Thymus (tissue), 11 donors: ENCODE results near the gene FAM149A. TPM values are rescaled to one million over a fixed set of nuclear protein-coding genes. Genes with fewer than 3 reads are reported as not detected.

Experiments
- DNase-seq, 9 donors: peaks; one replicate each; pipeline ENCODE4 v3.0.0-alpha.2; 2013; ENCODE audit warnings: low spot score in 9 of 9, low read depth in 6 of 9, missing footprints in 1 of 9
- H3K27ac ChIP-seq, 2 donors: one replicate each; pipeline ENCODE4 v1.5.1; 2013; ENCODE audit warnings: control low read depth in 1 of 2, low read depth in 1 of 2, low read length in 1 of 2, mild to moderate bottlenecking in 1 of 2, moderate library complexity in 1 of 2
- H3K27me3 ChIP-seq, 2 donors: one replicate each; pipeline ENCODE4 v1.5.1; 2013; ENCODE audit warnings: low read length in 1 of 2; ENCODE audit not compliant: control insufficient read depth in 2 of 2, insufficient read depth in 1 of 2
- H3K36me3 ChIP-seq, 2 donors: one replicate each; pipeline ENCODE4 v1.5.1; 2013; ENCODE audit warnings: low read length in 1 of 2, mild to moderate bottlenecking in 1 of 2, moderate library complexity in 1 of 2; ENCODE audit not compliant: control insufficient read depth in 2 of 2, insufficient read depth in 2 of 2
- H3K4me1 ChIP-seq, 2 donors: one replicate each; pipeline ENCODE4 v1.5.1; 2013; ENCODE audit warnings: low read length in 2 of 2; ENCODE audit not compliant: control insufficient read depth in 2 of 2, insufficient read depth in 2 of 2
- H3K4me3 ChIP-seq, 2 donors: one replicate each; pipeline ENCODE4 v1.5.1; 2013; ENCODE audit warnings: low read length in 2 of 2, control low read depth in 1 of 2, mild to moderate bottlenecking in 1 of 2
- H3K9me3 ChIP-seq, 2 donors: one replicate each; pipeline ENCODE4 v1.5.1; 2013; ENCODE audit warnings: low read length in 1 of 2, mild to moderate bottlenecking in 1 of 2; ENCODE audit not compliant: control insufficient read depth in 2 of 2, insufficient read depth in 1 of 2
- WGBS: extraction: QIAGEN DNeasy Blood & Tissue Kit; methylation state at CpG from one replicate; pipeline ENCODE4 v1.1.7; 2013; 5-methylcytosine and 5-hydroxymethylcytosine counted together
- polyA plus RNA-seq: library from polyadenylated mRNA; stranded (reverse); fragments of 200-250 nt; gene quantifications from one replicate; pipeline ENCODE4 v1.2.3, GENCODE V29; 2013
- total RNA-seq: library from RNA; stranded (reverse); fragments of 120-200 nt; gene quantifications from one replicate; pipeline ENCODE4 v1.2.4, GENCODE V29; 2013
- donor health status: healthy.

The FAM149A gene
- total and polyA plus RNA-seq, 2 donors = 1.9 to 3.8 TPM

GRCh38 chr4:186144946-186145569, 40.6 kb downstream of the FAM149A start:
- no peak for DNase-seq
- H3K27me3 ChIP-seq = peaks cover 32 to 64% of the 10 kb centered on the region in 2 donors
- WGBS = 2% methylated on average over 52 of the region's 54 CpGs
- no peak overlapping the region for H3K27ac ChIP-seq
- H3K36me3 ChIP-seq = no peaks in the 10 kb centered on the region
- peak overlapping the region in 1 of 2 donors; percentile 40 for H3K4me3 ChIP-seq
- peaks cover 0 to 2% of the 10 kb centered on the region in 2 donors for H3K4me1 ChIP-seq
- peaks cover 0 to 4% of the 10 kb centered on the region in 2 donors for H3K9me3 ChIP-seq

GRCh38 chr4:186146458-186146857, 42.0 kb downstream of the FAM149A start:
- 58% methylated on average over 9 of the region's 9 CpGs for WGBS
- Histone ChIP-seq H3K27ac (no peak overlapping the region), H3K4me1 (peaks cover 0 to 2% of the 10 kb centered on the region in 2 donors), H3K4me3 (no peak overlapping the region), H3K9me3 (peaks cover 0 to 4% of the 10 kb centered on the region in 2 donors), H3K36me3 (no peaks in the 10 kb centered on the region), H3K27me3 (peaks cover 32 to 66% of the 10 kb centered on the region in 2 donors)
- no peak for DNase-seq

DNA sequence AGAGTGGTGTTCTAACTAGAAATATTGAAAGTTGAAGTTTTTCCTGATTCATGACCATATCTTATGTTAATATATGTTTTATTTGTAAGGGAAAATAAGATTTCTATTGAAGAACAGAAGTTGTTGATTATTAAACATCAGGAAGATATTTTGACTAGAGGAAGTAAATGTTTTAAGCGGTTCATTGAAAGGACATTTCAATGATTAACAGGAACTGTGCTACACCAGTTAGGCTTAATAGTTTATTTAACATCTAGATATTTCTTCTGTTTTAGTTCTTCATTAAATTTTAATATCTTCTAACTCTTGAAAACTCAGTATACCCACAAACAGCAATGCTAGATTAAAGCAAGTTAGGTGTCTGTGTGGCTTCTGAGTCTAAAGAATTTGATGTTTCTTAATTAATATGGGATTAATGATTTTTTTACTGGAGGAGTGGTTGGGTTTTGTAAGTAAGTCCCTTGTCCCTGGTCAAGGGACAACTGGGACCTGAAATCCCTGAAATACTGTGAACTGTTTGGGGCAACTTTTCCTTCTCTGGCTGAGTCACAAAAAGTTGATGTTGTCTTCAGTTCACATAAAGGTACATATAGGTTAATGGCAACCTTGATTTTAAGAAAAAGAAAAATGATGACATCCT, 44.0 kb downstream of the FAM149A start:
- no peak for DNase-seq
- peaks cover 27 to 48% of the 10 kb centered on the region in 2 donors for H3K27me3 ChIP-seq
- no peak overlapping the region for H3K27ac ChIP-seq
- H3K4me3 ChIP-seq = no peak overlapping the region
- H3K9me3 ChIP-seq = peaks cover 0 to 4% of the 10 kb centered on the region in 2 donors
- H3K4me1 ChIP-seq = peaks cover 0 to 2% of the 10 kb centered on the region in 2 donors
- 97% methylated on average over 1 of the region's 1 CpG for WGBS
- no peaks in the 10 kb centered on the region for H3K36me3 ChIP-seq

DNA sequence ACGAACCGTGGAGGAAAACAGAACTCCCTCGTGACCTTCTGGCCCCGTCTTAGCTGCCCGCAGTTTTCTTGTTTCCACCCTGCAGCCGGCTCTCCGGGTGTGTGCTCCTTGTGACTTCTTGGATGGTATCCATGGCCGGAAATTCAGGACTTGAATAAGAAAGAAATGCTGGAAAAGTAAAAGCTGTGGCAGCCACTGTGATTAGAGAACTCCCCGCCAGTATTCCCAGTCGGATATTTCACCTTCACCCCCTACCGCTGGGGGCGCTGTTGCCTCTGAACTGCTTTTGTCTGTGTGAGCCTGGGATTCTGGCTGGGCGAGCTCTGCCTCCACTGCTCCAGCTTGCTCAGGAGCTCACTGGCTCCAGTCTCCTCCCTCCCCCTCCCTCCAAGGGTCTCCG, 45.4 kb downstream of the FAM149A start:
- Histone ChIP-seq H3K27ac (no peak overlapping the region), H3K27me3 (peaks cover 14 to 37% of the 10 kb centered on the region in 2 donors), H3K4me3 (no peak overlapping the region), H3K9me3 (no peaks in the 10 kb centered on the region), H3K4me1 (peaks cover 0 to 2% of the 10 kb centered on the region in 2 donors), H3K36me3 (no peaks in the 10 kb centered on the region)
- DNase-seq = peak in 1 of 9 donors; percentile 16
- WGBS = 75% methylated on average over 14 of the region's 14 CpGs

DNA sequence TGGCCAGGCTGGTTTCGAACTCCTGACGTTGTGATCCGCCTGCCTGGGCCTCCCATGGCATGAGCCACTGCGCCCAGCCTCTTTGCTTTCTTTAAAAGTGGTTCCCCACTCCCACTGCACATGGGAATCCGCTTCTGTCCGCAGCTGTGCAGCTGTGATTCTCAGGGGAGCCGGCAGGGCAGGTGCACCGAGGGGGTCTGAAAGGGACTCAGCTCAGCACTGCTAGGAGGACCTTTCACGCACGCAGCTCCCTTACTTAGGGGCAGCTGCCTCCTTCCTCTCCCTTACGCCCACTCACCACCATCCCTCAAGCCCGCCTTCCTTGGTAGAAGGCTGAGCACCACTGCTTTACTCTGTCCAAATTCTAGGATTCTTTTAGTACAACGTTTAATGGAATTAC, 46.4 kb downstream of the FAM149A start:
- H3K27me3 ChIP-seq = peaks cover 7 to 26% of the 10 kb centered on the region in 2 donors
- DNase-seq = no peak
- H3K9me3 ChIP-seq = no peaks in the 10 kb centered on the region
- H3K4me3 ChIP-seq = no peak overlapping the region
- H3K4me1 ChIP-seq = no peaks in the 10 kb centered on the region
- no peaks in the 10 kb centered on the region for H3K36me3 ChIP-seq
- no peak overlapping the region for H3K27ac ChIP-seq
- WGBS = 95% methylated on average over 13 of the region's 13 CpGs

GRCh38 chr4:186151499-186151898, 47.0 kb downstream of the FAM149A start:
- Histone ChIP-seq H3K27ac (no peak overlapping the region), H3K27me3 (peaks cover 2 to 21% of the 10 kb centered on the region in 2 donors), H3K36me3 (no peaks in the 10 kb centered on the region), H3K4me1 (no peaks in the 10 kb centered on the region), H3K4me3 (no peak overlapping the region), H3K9me3 (no peaks in the 10 kb centered on the region)
- WGBS = 95% methylated on average over 7 of the region's 7 CpGs
- DNase-seq = no peak

DNA sequence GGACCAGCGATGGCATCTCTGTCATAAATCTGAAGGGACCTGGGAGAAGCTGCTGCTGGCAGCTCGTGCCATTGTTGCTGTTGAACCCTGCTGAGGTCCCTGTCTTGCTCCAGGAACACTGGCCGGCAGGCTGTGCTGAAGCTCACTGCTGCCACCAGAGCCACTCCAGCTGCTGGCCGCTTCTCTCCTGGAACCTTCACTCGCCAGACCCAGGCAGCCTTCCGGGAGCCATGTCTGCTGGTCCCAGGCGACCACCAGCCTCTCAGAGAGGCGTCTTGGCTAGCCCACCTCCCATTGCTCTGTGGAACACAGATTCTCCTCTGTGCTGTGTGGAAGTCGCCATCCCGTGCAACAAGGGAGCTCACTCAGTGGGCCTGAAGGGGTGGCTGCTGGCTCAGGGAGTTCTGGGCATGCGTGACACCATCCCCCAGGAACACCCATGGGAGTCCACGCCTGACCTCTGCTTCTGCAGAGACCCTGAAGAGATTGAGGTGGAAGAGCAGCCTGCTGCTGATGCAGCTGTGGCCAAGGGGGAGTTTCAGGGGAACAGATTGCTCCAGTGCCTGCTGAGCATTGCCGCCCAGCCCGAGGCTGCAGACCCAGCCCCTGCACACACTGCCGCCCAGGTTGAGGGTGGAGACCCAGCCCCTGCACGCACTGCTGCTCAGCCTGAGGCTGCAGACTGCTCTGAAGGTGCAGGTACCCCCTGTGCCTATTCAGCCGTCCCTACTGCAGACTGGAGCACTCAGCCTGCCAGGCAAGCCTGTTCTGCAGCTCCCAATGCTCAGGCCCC, 53.7 kb downstream of the FAM149A start:
- H3K36me3 ChIP-seq = no peaks in the 10 kb centered on the region
- peaks cover 3% of the 10 kb centered on the region in 2 donors for H3K4me1 ChIP-seq
- no peak overlapping the region for H3K4me3 ChIP-seq
- WGBS = 95% methylated on average over 17 of the region's 17 CpGs
- no peak for DNase-seq
- no peaks in the 10 kb centered on the region for H3K9me3 ChIP-seq
- no peak overlapping the region for H3K27ac ChIP-seq
- peaks cover 0 to 2% of the 10 kb centered on the region in 2 donors for H3K27me3 ChIP-seq

DNA sequence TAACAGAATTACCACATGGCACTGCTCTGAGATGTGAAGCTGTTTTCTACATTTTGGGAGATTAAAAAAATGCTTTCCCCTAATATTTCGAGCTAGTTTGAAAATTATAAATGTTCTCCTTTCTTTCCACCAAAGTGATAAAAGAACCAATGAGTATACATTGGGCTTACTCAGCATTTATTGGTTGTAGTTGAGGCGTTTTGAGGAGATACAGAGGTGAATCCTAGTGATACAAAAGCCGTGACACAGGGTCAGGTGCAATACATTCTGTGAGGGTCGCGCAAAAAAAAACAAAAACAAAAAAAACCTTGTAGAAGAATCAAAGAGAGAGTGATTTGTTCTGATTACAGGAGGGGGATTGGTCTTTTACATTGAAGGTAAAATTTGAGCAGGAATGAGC, 54.5 kb downstream of the FAM149A start:
- Histone ChIP-seq H3K27ac (no peak overlapping the region), H3K9me3 (no peaks in the 10 kb centered on the region)
- WGBS = 87% methylated on average over 5 of the region's 5 CpGs

GRCh38 chr4:186159613-186160012, 55.1 kb downstream of the FAM149A start:
- Histone ChIP-seq H3K4me3 (no peak overlapping the region), H3K27ac (no peak overlapping the region), H3K9me3 (no peaks in the 10 kb centered on the region), H3K36me3 (no peaks in the 10 kb centered on the region), H3K4me1 (peaks cover 3% of the 10 kb centered on the region in 2 donors), H3K27me3 (peaks cover 0 to 4% of the 10 kb centered on the region in 2 donors)
- 90% methylated on average over 6 of the region's 6 CpGs for WGBS
- no peak for DNase-seq

More for the DNA sequence above, 54.5 kb downstream of the FAM149A start:
- Histone ChIP-seq H3K4me3 (no peak overlapping the region), H3K36me3 (no peaks in the 10 kb centered on the region), H3K4me1 (peaks cover 3% of the 10 kb centered on the region in 2 donors), H3K27me3 (peaks cover 0 to 2% of the 10 kb centered on the region in 2 donors)
- no peak for DNase-seq
